NCI-H1694 (cell line): Measurements from ENCODE around the gene CYP27B1.
"Not testable (repeated sequence)": the region's sequence is repeated elsewhere in the genome, so short reads cannot be mapped to it uniquely, and the experiment has no call there.

ENCODE experiments used
- DNase-seq: peaks from one replicate; lab custom pipeline; 2025; lab: John Stamatoyannopoulos, UW

CYP27B1 gene

GRCh38 chr12:57783466-57783801 lies 16.6 kb upstream of the CYP27B1 start:
- DNase-seq, result no peak

GRCh38 chr12:57782608-57783465 lies 16.0 kb upstream of the CYP27B1 start, which contains the start of gene TSFM:
Gene TSFM, plus strand, starts transcription at chr12:57782787. Its CDS starts 15 bp downstream, at chr12:57782802.
- DNase-seq, result peak; percentile 77

- DNase-seq, result no peak
These were observed 15.3 kb upstream of the CYP27B1 start for GRCh38 chr12:57782243-57782607.

GRCh38 chr12:57781801-57782200 lies 14.9 kb upstream of the CYP27B1 start:
- DNase-seq, result no peak

GRCh38 chr12:57781244-57781643 lies 14.4 kb upstream of the CYP27B1 start:
- DNase-seq, result no peak

- no peak for DNase-seq
These were observed 13.5 kb upstream of the CYP27B1 start for GRCh38 chr12:57780284-57780897.

- DNase-seq, result no peak
These were observed 12.9 kb upstream of the CYP27B1 start for GRCh38 chr12:57779736-57780135.

GRCh38 chr12:57777911-57778310 lies 11.0 kb upstream of the CYP27B1 start:
- DNase-seq, result no peak

- DNase-seq, result no peak
These were observed 10.5 kb upstream of the CYP27B1 start for GRCh38 chr12:57777367-57777766.

- DNase-seq, result no peak
These were observed 9.3 kb upstream of the CYP27B1 start for GRCh38 chr12:57776247-57776587.

- DNase-seq, result no peak
These were observed 8.8 kb upstream of the CYP27B1 start for GRCh38 chr12:57775563-57776246.

GRCh38 chr12:57775044-57775443 lies 8.2 kb upstream of the CYP27B1 start:
- no peak for DNase-seq

- DNase-seq, result not testable (repeated sequence)
These were observed 7.8 kb upstream of the CYP27B1 start for GRCh38 chr12:57774634-57775033.

GRCh38 chr12:57772429-57773322 lies 5.8 kb upstream of the CYP27B1 start, which contains the start of gene EEF1AKMT3:
Gene EEF1AKMT3, plus strand, starts transcription at chr12:57772614. Its CDS starts 111 bp downstream, at chr12:57772725.
- no peak for DNase-seq

GRCh38 chr12:57771873-57772428 lies 5.1 kb upstream of the CYP27B1 start, which contains the start of gene METTL1:
Gene METTL1, minus strand, starts transcription at chr12:57772105. Its CDS starts 22 bp downstream, at chr12:57772083.
- DNase-seq, result peak; percentile 94

- peak; percentile 86 for DNase-seq
These were observed 4.5 kb upstream of the CYP27B1 start for GRCh38 chr12:57771236-57771872.

- DNase-seq, result no peak
These were observed 3.9 kb upstream of the CYP27B1 start for GRCh38 chr12:57770734-57771133.

- no peak for DNase-seq
These were observed 2.7 kb upstream of the CYP27B1 start for GRCh38 chr12:57769594-57769993.

GRCh38 chr12:57767876-57768275 lies 998 bp upstream of the CYP27B1 start:
- DNase-seq, result no peak

GRCh38 chr12:57767305-57767698 lies 424 bp upstream of the CYP27B1 start:
- no peak for DNase-seq
